Adrenal gland (tissue), 5 donors: ENCODE results near the gene PDF.

Experiments
- CTCF ChIP-seq, 6 experiments: fragments of 450-650 bp in 4 of 6; fragments of 200-600 bp in 2 of 6; sonication (generic) in 1 of 6; IDR thresholded peaks; 1 replicate in 5 of 6; 2 replicates in 1 of 6; pipeline versions ENCODE4 v1.5.1 to v1.8.0; 2016 to 2021; ENCODE audit warnings: antibody characterized with exemption in 6 of 6, mild to moderate bottlenecking in 2 of 6, moderate library complexity in 1 of 6
- POLR2A ChIP-seq, 2 donors: fragments of 450-650 bp; IDR thresholded peaks; one replicate each; pipeline ENCODE4 v1.6.1; 2017; ENCODE audit warnings: antibody characterized with exemption in 2 of 2, mild to moderate bottlenecking in 2 of 2, moderate library complexity in 1 of 2
- donor health status: DM: no; HTN: no; CAD: no.

DNA sequence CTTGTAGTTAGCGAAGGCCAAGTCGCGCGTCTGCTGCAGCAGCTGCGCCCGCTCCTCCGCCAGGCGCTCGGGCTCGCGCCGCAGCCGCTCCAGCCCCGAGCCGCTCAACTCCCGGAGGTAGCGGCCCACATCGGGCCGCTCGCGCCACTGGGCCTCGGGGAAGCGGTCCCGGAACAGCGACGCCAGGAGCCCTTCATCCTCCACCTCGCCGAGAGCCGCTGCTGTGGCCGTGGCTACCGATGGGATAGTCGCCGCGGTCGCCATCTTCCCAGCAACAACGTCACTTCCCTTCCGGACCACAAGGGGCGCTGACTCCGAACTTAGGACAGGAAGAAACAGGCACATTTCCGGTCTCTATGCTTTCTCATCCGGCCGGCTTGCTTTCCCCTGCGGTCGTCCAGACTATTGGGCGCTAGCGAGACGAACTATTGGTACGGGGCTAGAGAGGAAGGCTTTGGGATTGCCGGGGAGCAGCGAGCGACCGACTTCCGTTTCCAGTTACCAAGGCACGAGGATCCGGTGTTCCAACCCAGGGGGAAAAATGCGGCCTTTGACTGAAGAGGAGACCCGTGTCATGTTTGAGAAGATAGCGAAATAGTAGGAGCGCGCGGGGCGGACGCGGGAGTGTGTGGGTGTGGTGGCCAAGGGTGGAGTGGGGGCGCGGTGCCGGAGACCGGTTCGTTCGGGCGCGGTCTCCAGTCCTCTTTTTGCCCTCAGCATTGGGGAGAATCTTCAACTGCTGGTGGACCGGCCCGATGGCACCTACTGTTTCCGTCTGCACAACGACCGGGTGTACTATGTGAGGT lies 9.1 kb upstream of the PDF start, which contains the start of the genes COG8 and NIP7:
- TF ChIP-seq CTCF (IDR thresholded peaks at IDR 0.05) (peak; percentile 76 to 88 (median 84)), POLR2A (IDR thresholded peaks at IDR 0.05) (peak in 1 of 2 donors; percentile 88)
